Measurements from ENCODE around the gene ORAI3.
A peak's percentile ranks its signal among the peaks of the same experiment; 100 is the strongest.

Gene ORAI3

GRCh38 chr16:30920891-30921290 lies 28.0 kb upstream of the ORAI3 start:
- H3K36me3 Mint-ChIP-seq (ENCODE audit: low read depth), result peaks cover 9% of the 10 kb centered on the region
- no peaks in the 10 kb centered on the region for H3K9me3 Mint-ChIP-seq
- no peak overlapping the region for H3K27ac Mint-ChIP-seq
- peaks cover 16% of the 10 kb centered on the region for H3K4me1 Mint-ChIP-seq (ENCODE audit: low read depth)
- DNase-seq, result no peak
- no peak overlapping the region for H3K4me3 Mint-ChIP-seq
- no peaks in the 10 kb centered on the region for H3K27me3 Mint-ChIP-seq

- DNase-seq, result no peak
- peaks cover 12% of the 10 kb centered on the region for H3K36me3 Mint-ChIP-seq (ENCODE audit: low read depth)
- H3K4me1 Mint-ChIP-seq (ENCODE audit: low read depth), result peaks cover 19% of the 10 kb centered on the region
- H3K27ac Mint-ChIP-seq, result peak overlapping the region; percentile 100
- H3K4me3 Mint-ChIP-seq, result peak overlapping the region; percentile 99
- H3K9me3 Mint-ChIP-seq, result no peaks in the 10 kb centered on the region
- no peaks in the 10 kb centered on the region for H3K27me3 Mint-ChIP-seq
Observed at GRCh38 chr16:30921459-30921747, 27.5 kb upstream of the ORAI3 start.

- H3K4me3 Mint-ChIP-seq, result peak overlapping the region; percentile 99
- H3K9me3 Mint-ChIP-seq, result no peaks in the 10 kb centered on the region
- peak overlapping the region; percentile 100 for H3K27ac Mint-ChIP-seq
- H3K27me3 Mint-ChIP-seq, result no peaks in the 10 kb centered on the region
- peak; percentile 90 for DNase-seq
- H3K36me3 Mint-ChIP-seq (ENCODE audit: low read depth), result peaks cover 17% of the 10 kb centered on the region
- H3K4me1 Mint-ChIP-seq (ENCODE audit: low read depth), result peaks cover 23% of the 10 kb centered on the region
Observed at GRCh38 chr16:30921748-30922419, 27.0 kb upstream of the ORAI3 start.

- peak; percentile 99 for DNase-seq
- Mint-ChIP-seq H3K36me3 (ENCODE audit: low read depth) (peaks cover 18% of the 10 kb centered on the region), H3K4me1 (ENCODE audit: low read depth) (peaks cover 24% of the 10 kb centered on the region), H3K27ac (peak overlapping the region; percentile 100), H3K27me3 (no peaks in the 10 kb centered on the region), H3K4me3 (peak overlapping the region; percentile 99), H3K9me3 (no peaks in the 10 kb centered on the region)
Observed at GRCh38 chr16:30922420-30922959, 26.4 kb upstream of the ORAI3 start.

GRCh38 chr16:30922960-30923535 lies 25.8 kb upstream of the ORAI3 start:
- peak overlapping the region; percentile 100 for H3K27ac Mint-ChIP-seq
- H3K4me1 Mint-ChIP-seq (ENCODE audit: low read depth), result peaks cover 24% of the 10 kb centered on the region
- H3K27me3 Mint-ChIP-seq, result no peaks in the 10 kb centered on the region
- H3K4me3 Mint-ChIP-seq, result peak overlapping the region; percentile 99
- H3K36me3 Mint-ChIP-seq (ENCODE audit: low read depth), result peaks cover 20% of the 10 kb centered on the region
- no peaks in the 10 kb centered on the region for H3K9me3 Mint-ChIP-seq
- peak; percentile 94 for DNase-seq

- H3K4me3 Mint-ChIP-seq, result peak within 1 kb of the TSS; percentile 99
- peaks cover 24% of the 10 kb centered on the region for H3K4me1 Mint-ChIP-seq (ENCODE audit: low read depth)
- no peaks in the 10 kb centered on the region for H3K27me3 Mint-ChIP-seq
- DNase-seq, result no peak
- no peaks in the 10 kb centered on the region for H3K9me3 Mint-ChIP-seq
- peaks cover 21% of the 10 kb centered on the region for H3K36me3 Mint-ChIP-seq (ENCODE audit: low read depth)
- H3K27ac Mint-ChIP-seq, result peak within 1 kb of the TSS; percentile 100
Observed at GRCh38 chr16:30923554-30924075, 25.3 kb upstream of the ORAI3 start, which contains the start of gene FBXL19. Gene FBXL19, plus strand, starts transcription at chr16:30923572. Its CDS starts 2,183 bp downstream, at chr16:30925755.

GRCh38 chr16:30924076-30924912 lies 24.6 kb upstream of the ORAI3 start:
- DNase-seq, result peak; percentile 46
- Mint-ChIP-seq H3K27me3 (no peaks in the 10 kb centered on the region), H3K36me3 (ENCODE audit: low read depth) (peaks cover 26% of the 10 kb centered on the region), H3K4me1 (ENCODE audit: low read depth) (peaks cover 24% of the 10 kb centered on the region), H3K27ac (peak overlapping the region; percentile 74), H3K4me3 (peak overlapping the region; percentile 80), H3K9me3 (no peaks in the 10 kb centered on the region)

GRCh38 chr16:30924913-30925631 lies 23.8 kb upstream of the ORAI3 start:
- Mint-ChIP-seq H3K4me3 (peak overlapping the region; percentile 80), H3K9me3 (no peaks in the 10 kb centered on the region), H3K4me1 (ENCODE audit: low read depth) (peaks cover 24% of the 10 kb centered on the region), H3K27me3 (no peaks in the 10 kb centered on the region), H3K36me3 (ENCODE audit: low read depth) (peaks cover 26% of the 10 kb centered on the region), H3K27ac (peak overlapping the region; percentile 72)
- no peak for DNase-seq

GRCh38 chr16:30925632-30925987 lies 23.3 kb upstream of the ORAI3 start:
- H3K36me3 Mint-ChIP-seq (ENCODE audit: low read depth), result peaks cover 29% of the 10 kb centered on the region
- no peak overlapping the region for H3K27ac Mint-ChIP-seq
- peaks cover 24% of the 10 kb centered on the region for H3K4me1 Mint-ChIP-seq (ENCODE audit: low read depth)
- no peaks in the 10 kb centered on the region for H3K27me3 Mint-ChIP-seq
- no peaks in the 10 kb centered on the region for H3K9me3 Mint-ChIP-seq
- no peak for DNase-seq
- H3K4me3 Mint-ChIP-seq, result no peak overlapping the region

- peaks cover 35% of the 10 kb centered on the region for H3K36me3 Mint-ChIP-seq (ENCODE audit: low read depth)
- H3K4me1 Mint-ChIP-seq (ENCODE audit: low read depth), result peaks cover 24% of the 10 kb centered on the region
- peak overlapping the region; percentile 69 for H3K27ac Mint-ChIP-seq
- no peaks in the 10 kb centered on the region for H3K27me3 Mint-ChIP-seq
- H3K9me3 Mint-ChIP-seq, result no peaks in the 10 kb centered on the region
- DNase-seq, result no peak
- H3K4me3 Mint-ChIP-seq, result peak overlapping the region; percentile 18
Observed at GRCh38 chr16:30925995-30926811, 22.7 kb upstream of the ORAI3 start.

- peaks cover 16% of the 10 kb centered on the region for H3K4me1 Mint-ChIP-seq (ENCODE audit: low read depth)
- no peaks in the 10 kb centered on the region for H3K9me3 Mint-ChIP-seq
- H3K27ac Mint-ChIP-seq, result peak overlapping the region; percentile 69
- H3K4me3 Mint-ChIP-seq, result no peak overlapping the region
- no peak for DNase-seq
- H3K27me3 Mint-ChIP-seq, result no peaks in the 10 kb centered on the region
- H3K36me3 Mint-ChIP-seq (ENCODE audit: low read depth), result peaks cover 40% of the 10 kb centered on the region
Observed at GRCh38 chr16:30926937-30927788, 21.7 kb upstream of the ORAI3 start.

- Mint-ChIP-seq H3K9me3 (no peaks in the 10 kb centered on the region), H3K4me3 (no peak overlapping the region), H3K4me1 (ENCODE audit: low read depth) (peaks cover 14% of the 10 kb centered on the region), H3K27ac (peak overlapping the region; percentile 29), H3K36me3 (ENCODE audit: low read depth) (peaks cover 42% of the 10 kb centered on the region), H3K27me3 (no peaks in the 10 kb centered on the region)
- DNase-seq, result peak; percentile 63
Observed at GRCh38 chr16:30927789-30928378, 21.0 kb upstream of the ORAI3 start.

Measured in activated T-cell treated with anti-CD3 and anti-CD28 coated beads, Interleukin-2, amount 50 U/mL, for 24 hours (primary cell).